Measurements from ENCODE around the gene SGO2.
A peak's percentile ranks its signal among the peaks of the same experiment; 100 is the strongest.

- peak; percentile 59 for TF ChIP-seq CTCF (IDR thresholded peaks at IDR 0.05)
- TF ChIP-seq EZH2 (IDR thresholded peaks at IDR 0.05; ENCODE audit: borderline replicate concordance, insufficient read depth, low read depth, low read length, poor library complexity, severe bottlenecking): no peak
Observed at GRCh38 chr2:200575957-200576356, 50.0 kb downstream of the SGO2 start.
